Measurements from ENCODE around the gene LRSAM1.
"Not testable (repeated sequence)": the region's sequence is repeated elsewhere in the genome, so short reads cannot be mapped to it uniquely, and the experiment has no call there.

Gene LRSAM1

GRCh38 chr9:127463382-127463781, 12.1 kb downstream of the LRSAM1 start:
- peak; percentile 71 for DNase-seq

GRCh38 chr9:127463911-127464310, 12.6 kb downstream of the LRSAM1 start:
- no peak for DNase-seq

GRCh38 chr9:127466407-127466917, 15.2 kb downstream of the LRSAM1 start:
- DNase-seq, result not testable (repeated sequence)

- no peak for DNase-seq
These were observed 16.3 kb downstream of the LRSAM1 start for GRCh38 chr9:127467621-127468020.

GRCh38 chr9:127470662-127471061, 19.4 kb downstream of the LRSAM1 start:
- DNase-seq, result no peak

- DNase-seq, result no peak
These were observed 22.2 kb downstream of the LRSAM1 start for GRCh38 chr9:127473501-127473900.

GRCh38 chr9:127473932-127474331, 22.6 kb downstream of the LRSAM1 start:
- DNase-seq, result no peak

- no peak for DNase-seq
These were observed 23.3 kb downstream of the LRSAM1 start for GRCh38 chr9:127474592-127474991.

GRCh38 chr9:127479507-127480081, 28.3 kb downstream of the LRSAM1 start:
- DNase-seq, result no peak

GRCh38 chr9:127482662-127483061, 31.4 kb downstream of the LRSAM1 start:
- no peak for DNase-seq

GRCh38 chr9:127485995-127486394, 34.7 kb downstream of the LRSAM1 start:
- DNase-seq, result no peak

- no peak for DNase-seq
These were observed 37.6 kb downstream of the LRSAM1 start for GRCh38 chr9:127488946-127489345.

- peak; percentile 63 for DNase-seq
These were observed 38.3 kb downstream of the LRSAM1 start for GRCh38 chr9:127489471-127490115.

GRCh38 chr9:127490535-127491230, 39.4 kb downstream of the LRSAM1 start:
- DNase-seq, result no peak

GRCh38 chr9:127491516-127491915, 40.2 kb downstream of the LRSAM1 start:
- no peak for DNase-seq

GRCh38 chr9:127492616-127493015, 41.3 kb downstream of the LRSAM1 start:
- DNase-seq, result no peak

- no peak for DNase-seq
These were observed 42.4 kb downstream of the LRSAM1 start for GRCh38 chr9:127493592-127494303.

GRCh38 chr9:127494304-127494702, 43.0 kb downstream of the LRSAM1 start:
- no peak for DNase-seq

GRCh38 chr9:127495884-127496555, 44.7 kb downstream of the LRSAM1 start:
- DNase-seq, result peak; percentile 54

GRCh38 chr9:127496974-127497373, 45.7 kb downstream of the LRSAM1 start:
- DNase-seq, result no peak

GRCh38 chr9:127497656-127498290, 46.5 kb downstream of the LRSAM1 start:
- DNase-seq, result no peak

- no peak for DNase-seq
These were observed 47.0 kb downstream of the LRSAM1 start for GRCh38 chr9:127498298-127498697.

All from NCI-H82 (cell line).